C4-2B (cell line): ENCODE measurements around the gene ADGRE2.

Experiments used
- H3K27ac ChIP-seq: fragments of 450-650 bp; 2 replicates; pipeline ENCODE4 v1.5.1; 2017
- ZFX ChIP-seq: fragments of 450-650 bp; IDR thresholded peaks from 2 replicates; pipeline ENCODE4 v1.6.1; 2017
- TF ChIP-seq, protein P1 (sequence below): fragments of 450-650 bp; conservative IDR thresholded peaks from 2 replicates; pipeline ENCODE4 v1.5.1; 2017; ENCODE audit warnings: mild to moderate bottlenecking

ADGRE2 gene

DNA sequence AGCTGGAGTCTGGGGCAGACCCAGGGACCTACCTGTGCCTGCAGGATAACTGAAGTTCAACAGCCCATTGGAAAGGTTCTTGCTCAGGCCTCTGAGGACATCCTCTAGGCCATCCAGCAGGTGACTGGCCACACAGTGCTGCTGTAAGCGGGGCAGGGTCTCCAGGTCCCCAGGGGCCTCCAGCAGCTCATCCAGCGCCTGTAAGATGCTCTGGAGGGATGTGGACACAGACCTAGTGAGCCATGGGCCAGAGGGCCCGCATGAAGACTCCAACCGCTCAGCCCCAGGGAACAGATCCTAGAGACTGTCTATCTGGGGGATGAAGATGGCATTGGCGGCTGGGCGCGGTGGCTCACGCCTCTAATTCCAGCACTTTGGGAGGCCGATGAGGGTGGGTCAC lies 14.0 kb downstream of the ADGRE2 start:
- no peak for TF ChIP-seq ZFX
- TF ChIP-seq, protein P1, sequence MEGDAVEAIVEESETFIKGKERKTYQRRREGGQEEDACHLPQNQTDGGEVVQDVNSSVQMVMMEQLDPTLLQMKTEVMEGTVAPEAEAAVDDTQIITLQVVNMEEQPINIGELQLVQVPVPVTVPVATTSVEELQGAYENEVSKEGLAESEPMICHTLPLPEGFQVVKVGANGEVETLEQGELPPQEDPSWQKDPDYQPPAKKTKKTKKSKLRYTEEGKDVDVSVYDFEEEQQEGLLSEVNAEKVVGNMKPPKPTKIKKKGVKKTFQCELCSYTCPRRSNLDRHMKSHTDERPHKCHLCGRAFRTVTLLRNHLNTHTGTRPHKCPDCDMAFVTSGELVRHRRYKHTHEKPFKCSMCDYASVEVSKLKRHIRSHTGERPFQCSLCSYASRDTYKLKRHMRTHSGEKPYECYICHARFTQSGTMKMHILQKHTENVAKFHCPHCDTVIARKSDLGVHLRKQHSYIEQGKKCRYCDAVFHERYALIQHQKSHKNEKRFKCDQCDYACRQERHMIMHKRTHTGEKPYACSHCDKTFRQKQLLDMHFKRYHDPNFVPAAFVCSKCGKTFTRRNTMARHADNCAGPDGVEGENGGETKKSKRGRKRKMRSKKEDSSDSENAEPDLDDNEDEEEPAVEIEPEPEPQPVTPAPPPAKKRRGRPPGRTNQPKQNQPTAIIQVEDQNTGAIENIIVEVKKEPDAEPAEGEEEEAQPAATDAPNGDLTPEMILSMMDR = no peak
- no peak overlapping the region for H3K27ac ChIP-seq

DNA sequence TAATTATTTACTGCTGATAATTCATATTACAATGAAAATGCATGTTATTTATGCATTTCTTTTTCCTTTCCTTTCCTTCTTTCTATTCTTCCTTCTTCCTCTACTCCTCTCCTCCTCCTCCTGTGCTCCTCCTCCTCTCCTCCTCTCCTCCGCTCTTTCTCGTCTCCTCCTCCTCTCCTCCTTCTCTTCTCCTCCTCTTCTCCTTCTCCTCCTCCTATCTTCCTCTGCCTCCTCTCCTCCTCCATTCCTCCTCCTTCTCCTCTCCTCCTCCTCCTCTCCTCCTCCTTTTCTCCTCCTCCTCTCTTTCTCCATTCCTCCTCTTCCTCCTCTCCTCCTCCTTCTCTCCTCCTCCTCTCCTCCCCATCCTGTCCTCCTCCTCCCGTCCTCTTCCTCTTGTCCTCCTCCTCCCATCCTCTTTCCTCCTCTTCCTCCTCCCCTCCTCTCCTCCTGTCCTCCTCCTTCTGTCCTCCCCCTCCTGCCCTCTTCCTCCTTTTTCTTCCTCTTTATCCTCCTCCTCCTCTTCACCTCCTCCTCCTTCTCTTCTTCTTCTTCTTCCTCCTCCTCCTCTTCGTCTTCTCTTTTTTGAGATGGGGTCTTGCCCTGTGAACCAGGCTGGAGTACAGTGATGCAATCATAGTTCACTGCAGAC lies 14.7 kb downstream of the ADGRE2 start:
- no peak overlapping the region for H3K27ac ChIP-seq
- no peak for TF ChIP-seq ZFX
- TF ChIP-seq, protein P1 = no peak

DNA sequence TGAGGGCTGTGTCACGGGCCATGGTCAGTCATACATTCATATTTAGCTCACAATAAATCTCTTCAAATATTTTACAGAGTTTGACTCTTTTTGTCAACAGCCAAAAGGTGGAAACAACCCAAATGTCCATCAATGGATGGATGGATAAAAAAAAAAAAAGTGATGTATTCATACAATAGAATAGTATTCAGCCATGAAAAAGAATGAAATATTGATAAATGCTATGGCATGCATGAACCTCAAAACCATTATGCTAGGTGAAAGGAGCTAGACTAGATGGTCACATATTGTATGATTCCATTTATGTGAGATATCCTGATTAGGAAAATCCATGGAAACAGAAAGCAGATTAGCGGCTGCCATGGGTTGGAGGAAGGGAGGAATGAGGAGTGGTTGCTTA lies 16.2 kb downstream of the ADGRE2 start:
- TF ChIP-seq, protein P1 = no peak
- H3K27ac ChIP-seq = no peak overlapping the region

DNA sequence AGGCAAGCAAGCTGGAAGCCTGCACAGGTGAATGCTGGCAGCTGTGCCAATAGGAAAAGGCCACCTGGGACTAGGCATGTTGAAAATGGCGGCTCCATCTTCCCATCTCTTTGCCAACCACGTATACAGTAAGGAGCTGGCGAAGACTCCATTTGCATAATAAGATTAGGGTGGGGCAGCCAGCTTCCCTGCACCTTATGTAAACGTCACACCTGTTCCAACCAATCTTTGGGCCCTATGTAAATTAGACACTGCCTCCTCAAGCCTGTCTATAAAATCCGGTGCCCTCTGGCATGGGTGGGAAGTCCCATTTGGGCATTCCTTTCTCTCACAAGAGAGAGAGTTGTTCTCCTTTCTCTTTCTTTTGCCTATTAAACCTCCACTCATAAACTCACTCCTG lies 16.8 kb downstream of the ADGRE2 start:
- no peak overlapping the region for H3K27ac ChIP-seq
- no peak for TF ChIP-seq ZFX
- TF ChIP-seq, protein P1 = no peak

DNA sequence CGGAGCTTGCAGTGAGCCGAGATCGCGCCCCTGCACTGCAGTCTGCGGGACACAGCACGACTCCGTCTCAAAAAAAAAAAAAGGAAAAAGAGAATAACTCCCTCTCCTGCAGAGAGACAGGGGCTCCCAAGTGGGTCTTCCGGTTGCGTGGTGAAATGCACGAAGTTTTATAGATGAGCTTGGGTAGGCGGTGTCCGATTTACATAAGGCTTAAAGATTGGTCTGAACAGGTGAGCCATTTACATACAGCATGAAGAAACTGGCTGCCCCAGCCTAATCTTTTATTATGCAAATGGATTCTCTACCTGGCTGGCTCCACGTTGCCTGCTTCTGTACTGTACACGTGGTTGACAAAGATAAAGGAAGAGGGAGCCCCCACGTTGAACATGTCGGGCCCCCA lies 19.5 kb downstream of the ADGRE2 start:
- no peak for TF ChIP-seq ZFX
- TF ChIP-seq, protein P1 = no peak
- peak overlapping the region; percentile 39 for H3K27ac ChIP-seq

DNA sequence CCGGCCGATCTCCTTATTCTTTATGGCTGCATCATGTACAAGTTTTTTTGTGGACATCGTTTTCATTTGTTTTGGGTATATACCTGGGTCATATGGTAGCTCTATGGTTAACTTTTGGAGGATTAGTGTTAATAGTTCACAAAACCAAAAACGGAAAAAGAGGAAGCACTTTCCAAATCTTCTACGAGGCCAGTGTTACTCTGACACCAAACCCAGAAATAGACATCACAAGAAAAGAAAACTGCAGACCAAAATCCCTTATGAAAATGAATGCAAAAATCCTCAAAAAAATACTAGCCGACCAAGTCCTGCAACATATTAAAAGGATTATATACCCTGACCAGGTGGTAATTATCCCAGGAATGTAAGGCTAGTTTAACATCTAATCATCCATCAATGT lies 29.8 kb downstream of the ADGRE2 start:
- H3K27ac ChIP-seq = no peak overlapping the region
- TF ChIP-seq, protein P1 = no peak
- TF ChIP-seq ZFX = no peak

DNA sequence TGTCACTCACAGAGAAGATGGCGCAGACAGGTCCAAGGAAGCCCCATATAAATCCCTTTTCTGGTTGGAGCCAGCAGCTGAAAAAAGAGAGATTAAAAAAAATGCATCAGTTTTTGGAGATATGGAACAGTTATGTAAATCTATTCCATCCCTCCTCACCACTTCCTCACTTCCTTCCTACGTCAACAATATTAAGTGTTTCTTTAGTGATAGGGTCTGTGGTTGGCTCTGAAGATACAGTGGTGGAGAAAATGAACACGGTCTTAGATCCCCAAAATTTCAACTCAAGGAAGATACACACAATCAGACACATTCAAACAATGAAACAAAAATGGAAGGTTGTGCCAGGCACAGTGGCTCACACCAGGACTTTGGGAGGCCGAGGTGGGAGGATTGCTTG lies 31.5 kb downstream of the ADGRE2 start:
- H3K27ac ChIP-seq = no peak overlapping the region
- TF ChIP-seq, protein P1 = no peak
- TF ChIP-seq ZFX = no peak
